Fibroblast of the aortic adventitia (primary cell): ENCODE results near the gene TRPC5OS. TPM values are rescaled to one million over a fixed set of nuclear protein-coding genes. Genes with fewer than 3 reads are reported as not detected.
A peak's percentile ranks its signal among the peaks of the same experiment; 100 is the strongest.

ENCODE experiments used
- DNase-seq: peaks from one replicate; pipeline ENCODE4 v3.0.0-alpha.2; 2010; ENCODE audit warnings: low read depth
- H3K4me3 ChIP-seq: 2 replicates; pipeline ENCODE4 v1.5.1; 2011; ENCODE audit warnings: low read depth, mild to moderate bottlenecking, control low read depth, low read length, moderate library complexity
- CTCF ChIP-seq: IDR thresholded peaks from 2 replicates; pipeline ENCODE4 v1.5.1; 2011; ENCODE audit warnings: mild to moderate bottlenecking, low read length, control low read depth, inconsistent platforms; ENCODE audit not compliant: insufficient read depth
- total RNA-seq: library from RNA; depleted of rRNA; stranded (reverse); fragments of >200 nt; gene quantifications from 2 replicates; pipeline ENCODE4 v1.2.3, GENCODE V29; 2012; ENCODE audit warnings: low replicate concordance

TRPC5OS gene
- total RNA-seq, 1 donor, result not detected

GRCh38 chrX:111869639-111870034 is 6.3 kb upstream of the TRPC5OS start:
- peak; percentile 79 for TF ChIP-seq CTCF
- H3K4me3 ChIP-seq, result no peak overlapping the region
- peak; percentile 53 for DNase-seq

GRCh38 chrX:111874241-111874640 is 1.7 kb upstream of the TRPC5OS start:
- DNase-seq, result no peak
- no peak for TF ChIP-seq CTCF
- H3K4me3 ChIP-seq, result no peak overlapping the region

DNA sequence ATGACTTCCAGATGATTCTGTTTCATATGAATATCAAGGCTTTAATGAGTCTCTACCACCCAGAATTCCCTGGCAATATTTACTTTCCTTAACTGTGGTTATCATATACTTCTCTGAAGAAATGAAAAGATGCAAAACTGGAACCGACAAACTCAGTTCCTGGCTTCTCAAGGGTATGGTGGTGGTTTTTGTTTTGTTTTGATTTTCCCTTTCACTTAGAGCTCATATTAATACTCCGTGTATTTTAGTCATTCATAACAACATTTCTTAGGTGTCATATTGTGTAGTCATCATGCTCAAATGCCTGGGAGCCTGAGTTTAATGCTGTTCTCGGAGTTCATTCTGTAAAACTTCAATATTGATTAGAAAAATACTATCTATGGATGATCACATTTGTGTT is 665 bp downstream of the TRPC5OS start:
- no peak for DNase-seq
- no peak overlapping the region for H3K4me3 ChIP-seq
- TF ChIP-seq CTCF, result no peak

DNA sequence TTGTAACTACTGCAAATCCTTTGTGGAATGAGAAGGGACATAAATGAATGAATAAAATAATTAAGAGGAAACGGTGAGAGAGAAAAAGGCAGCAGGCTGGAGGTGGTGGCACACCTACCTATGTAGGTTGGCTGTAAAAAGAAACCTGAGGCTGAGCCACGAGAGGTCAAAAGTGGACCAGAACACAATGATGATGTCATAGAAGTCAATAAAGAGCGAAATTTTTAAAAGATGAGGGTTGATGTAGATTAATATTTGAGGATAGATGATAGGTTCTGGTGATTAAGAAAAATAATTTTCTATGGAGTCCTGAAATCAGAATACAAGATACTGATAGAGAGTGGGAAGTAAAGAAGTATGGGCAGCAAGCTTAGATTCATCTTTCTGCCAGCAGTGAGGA is 1.7 kb downstream of the TRPC5OS start:
- no peak for DNase-seq
- no peak overlapping the region for H3K4me3 ChIP-seq
- no peak for TF ChIP-seq CTCF

DNA sequence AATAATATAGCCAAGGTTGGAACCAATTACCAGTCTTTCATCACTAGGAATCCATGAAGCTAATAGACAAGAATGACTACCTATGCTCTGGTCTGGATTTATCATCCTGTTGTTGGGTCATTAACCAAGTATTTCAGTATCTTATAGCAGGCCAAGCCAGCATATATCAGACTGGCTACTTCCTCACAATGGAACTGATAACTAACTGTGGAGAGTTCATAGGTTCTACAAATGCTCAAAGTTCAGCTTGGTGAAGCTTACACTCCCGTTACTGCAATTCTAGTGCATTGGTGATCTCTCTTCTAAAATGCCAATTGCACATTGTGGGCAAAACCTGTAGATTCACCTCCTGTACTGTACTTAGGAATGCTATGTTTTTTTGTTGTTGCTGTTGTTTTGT is 4.8 kb downstream of the TRPC5OS start:
- H3K4me3 ChIP-seq, result no peak overlapping the region
- TF ChIP-seq CTCF, result no peak
- no peak for DNase-seq

DNA sequence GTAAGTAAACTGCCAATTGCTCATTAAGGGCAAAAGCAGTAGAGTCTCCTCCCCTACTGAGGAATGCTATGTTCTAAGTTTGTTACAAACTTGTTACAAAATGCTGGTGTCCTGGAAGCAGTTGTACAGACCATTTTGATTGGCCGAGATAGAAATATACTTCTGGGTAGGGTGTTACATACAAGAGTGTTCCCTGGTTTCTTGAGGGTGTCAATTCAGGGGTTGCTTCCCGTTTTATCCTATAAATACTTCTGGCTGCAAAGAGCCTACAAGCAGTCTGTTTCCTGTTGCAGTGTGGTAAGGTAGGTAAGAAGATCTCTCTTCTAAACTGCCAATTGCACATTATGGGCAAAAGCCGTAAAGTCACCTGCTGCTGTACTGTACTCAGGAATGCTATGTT is 5.7 kb downstream of the TRPC5OS start:
- DNase-seq, result no peak
- TF ChIP-seq CTCF, result no peak

GRCh38 chrX:111886678-111887077 is 10.7 kb downstream of the TRPC5OS start:
- no peak for TF ChIP-seq CTCF

More for the DNA sequence above, 5.7 kb downstream of the TRPC5OS start:
- H3K4me3 ChIP-seq, result no peak overlapping the region

More at GRCh38 chrX:111886678-111887077, 10.7 kb downstream of the TRPC5OS start:
- no peak overlapping the region for H3K4me3 ChIP-seq
- no peak for DNase-seq
